ENCODE data around the gene CHN1.

The CHN1 gene

DNA sequence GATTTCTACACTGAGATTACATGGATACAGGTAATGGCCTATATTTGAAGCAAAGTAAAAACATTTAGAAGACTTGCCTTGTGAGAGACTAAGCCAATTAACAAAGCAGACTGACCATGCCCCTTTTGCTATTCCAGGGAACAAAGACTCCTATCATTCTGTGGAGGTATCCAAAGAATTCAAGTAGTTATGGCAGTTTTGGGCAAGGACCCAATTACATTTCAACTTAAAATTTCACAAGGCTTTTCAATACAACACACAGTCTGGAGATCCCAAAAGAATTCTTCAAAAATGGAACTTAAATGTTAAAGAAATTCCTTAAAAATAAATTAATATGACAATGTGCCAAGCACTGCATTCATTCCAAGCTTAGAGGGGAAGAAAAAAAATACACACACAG lies 131.7 kb downstream of the CHN1 start:
- DNase-seq (ENCODE audit: low spot score) = no peak

GRCh38 chr2:174870787-174871186 lies 134.4 kb downstream of the CHN1 start:
- DNase-seq (ENCODE audit: low spot score) = no peak

- DNase-seq (ENCODE audit: low spot score) = no peak
These were observed 136.3 kb downstream of the CHN1 start for GRCh38 chr2:174868878-174869277.

- DNase-seq (ENCODE audit: low spot score) = no peak
These were observed 138.8 kb downstream of the CHN1 start for GRCh38 chr2:174866421-174866820.

DNA sequence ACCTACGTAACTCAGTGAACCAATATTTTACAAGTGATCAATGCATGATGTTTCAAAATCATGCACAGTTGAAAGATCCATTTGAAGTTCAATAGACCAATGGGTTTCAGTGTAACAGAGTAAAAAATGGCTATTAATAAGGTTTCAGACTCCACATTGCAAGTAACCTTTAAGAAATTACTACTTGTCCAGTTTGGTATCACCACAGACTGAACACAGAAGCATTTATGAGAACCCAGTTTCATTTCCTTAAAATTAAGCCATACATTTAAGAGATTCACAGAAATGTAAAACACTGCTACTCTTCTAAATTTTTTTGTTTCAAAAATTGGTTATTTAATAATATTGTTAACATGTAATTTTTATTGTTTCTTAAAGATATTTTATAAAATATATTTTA lies 142.0 kb downstream of the CHN1 start:
- no peak for DNase-seq (ENCODE audit: low spot score)

- DNase-seq (ENCODE audit: low spot score) = no peak
These were observed 145.5 kb downstream of the CHN1 start for GRCh38 chr2:174859563-174860169.

GRCh38 chr2:174858745-174859144 lies 146.4 kb downstream of the CHN1 start:
- DNase-seq (ENCODE audit: low spot score) = no peak

- no peak for DNase-seq (ENCODE audit: low spot score)
These were observed 148.7 kb downstream of the CHN1 start for GRCh38 chr2:174856447-174856846.

DNA sequence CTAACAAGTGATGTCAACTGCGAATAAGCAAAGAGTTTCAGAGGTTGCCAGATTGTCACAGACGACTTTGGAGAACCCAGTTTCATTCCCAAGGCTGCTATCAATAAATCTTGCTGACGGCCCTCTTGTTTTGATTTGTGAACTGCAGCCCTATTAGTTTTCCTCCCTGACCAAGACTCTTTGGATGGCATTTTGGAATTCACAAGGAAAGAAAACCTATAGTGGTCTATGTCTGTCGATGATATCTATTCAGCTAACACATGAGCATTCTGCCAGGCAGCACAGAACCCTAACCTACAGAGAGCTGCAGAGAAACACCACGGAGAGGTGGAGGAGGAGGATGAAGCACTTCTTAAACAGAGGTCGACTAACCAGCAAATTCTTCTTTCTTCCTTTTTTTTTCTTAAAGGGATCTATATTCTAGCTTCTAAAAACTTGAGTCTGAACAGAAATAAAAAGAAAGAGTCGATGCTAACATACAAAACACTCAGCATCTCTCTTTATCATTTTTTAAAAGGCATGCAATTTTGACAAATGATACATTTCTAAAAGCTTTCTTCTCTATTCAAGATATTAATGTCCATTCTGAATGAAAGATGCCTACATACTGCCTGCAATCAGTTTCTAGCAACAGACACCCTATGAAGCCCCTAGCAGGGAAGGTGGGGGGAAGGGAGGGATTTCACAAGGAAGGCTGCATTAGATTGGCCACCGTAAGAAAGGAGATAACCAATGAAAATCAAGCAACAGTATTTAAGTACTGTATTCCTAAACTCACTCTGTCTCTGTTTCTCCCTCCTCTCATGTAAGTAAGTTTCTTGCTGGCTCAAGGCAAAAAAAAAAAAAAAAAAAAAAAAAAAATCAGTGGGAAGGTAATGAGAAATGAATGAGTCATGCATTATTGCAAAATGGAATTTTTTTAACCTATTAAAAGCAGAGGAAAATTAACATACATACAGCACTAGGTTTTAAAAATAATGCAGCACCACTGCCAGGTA lies 157.9 kb downstream of the CHN1 start:
- peak; percentile 48 for DNase-seq (ENCODE audit: low spot score)

- DNase-seq (ENCODE audit: low spot score) = no peak
These were observed 159.0 kb downstream of the CHN1 start for GRCh38 chr2:174846218-174846617.

- DNase-seq (ENCODE audit: low spot score) = no peak
These were observed 160.9 kb downstream of the CHN1 start for GRCh38 chr2:174844295-174844708.

GRCh38 chr2:174842496-174842895 lies 162.7 kb downstream of the CHN1 start:
- DNase-seq (ENCODE audit: low spot score) = no peak

DNA sequence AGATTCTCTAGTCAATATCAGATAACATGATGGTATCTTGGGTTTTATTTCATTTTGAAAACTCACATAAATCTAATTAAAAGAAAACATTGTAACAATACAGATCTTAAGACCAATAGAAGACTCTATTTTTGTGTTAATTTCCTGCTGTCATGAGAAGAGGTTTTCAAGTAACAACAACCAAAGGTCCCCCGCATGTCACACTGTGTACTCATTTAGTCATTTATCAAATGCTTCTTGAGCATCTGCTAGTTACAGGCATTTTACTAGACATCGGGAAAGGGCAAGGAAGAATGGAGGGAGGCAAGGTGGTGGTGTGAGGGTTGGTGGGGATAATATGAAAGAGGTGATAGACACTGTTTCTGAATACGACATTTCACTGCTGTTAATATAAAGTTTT lies 163.2 kb downstream of the CHN1 start:
- DNase-seq (ENCODE audit: low spot score) = no peak

DNA sequence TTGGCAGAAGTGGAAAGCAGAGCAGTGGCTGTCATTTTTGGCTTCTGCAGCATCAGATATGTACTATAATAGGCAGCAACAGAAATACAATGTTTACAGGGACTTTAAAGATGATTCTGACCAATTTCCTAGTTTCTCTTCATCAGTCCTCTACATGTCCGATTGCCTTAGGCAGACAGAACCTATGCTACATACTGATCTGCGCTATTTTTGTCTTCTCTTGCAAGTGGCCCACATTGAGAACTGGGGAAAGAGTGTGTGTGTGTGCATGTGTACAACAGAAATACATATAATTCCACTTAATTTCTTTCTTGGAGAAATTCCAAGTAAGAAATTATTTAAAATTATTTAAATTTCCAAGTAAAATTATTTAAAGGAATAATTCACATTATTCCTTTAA lies 163.8 kb downstream of the CHN1 start:
- no peak for DNase-seq (ENCODE audit: low spot score)

GRCh38 chr2:174840436-174840835 lies 164.7 kb downstream of the CHN1 start:
- DNase-seq (ENCODE audit: low spot score) = no peak

DNA sequence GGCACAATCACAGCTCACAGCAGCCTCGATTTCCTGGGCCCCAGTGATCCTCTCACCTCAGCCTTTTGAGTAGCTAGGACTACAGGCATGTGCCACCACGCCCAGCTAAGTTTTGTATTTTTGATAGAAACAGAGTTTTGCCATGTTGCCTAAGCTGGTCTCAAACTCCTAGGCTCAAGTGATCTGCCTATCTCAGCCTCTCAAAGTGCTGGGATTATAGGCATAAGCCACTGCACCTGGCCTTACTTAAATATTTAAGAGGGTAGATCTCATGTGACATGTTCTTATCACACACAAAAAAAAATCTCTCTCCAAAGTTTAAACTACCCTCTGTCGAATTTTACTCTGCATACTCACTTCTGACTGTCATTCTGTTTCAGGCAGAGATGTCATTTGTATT lies 165.5 kb downstream of the CHN1 start:
- no peak for DNase-seq (ENCODE audit: low spot score)

- DNase-seq (ENCODE audit: low spot score) = no peak
These were observed 168.2 kb downstream of the CHN1 start for GRCh38 chr2:174836995-174837390.

DNA sequence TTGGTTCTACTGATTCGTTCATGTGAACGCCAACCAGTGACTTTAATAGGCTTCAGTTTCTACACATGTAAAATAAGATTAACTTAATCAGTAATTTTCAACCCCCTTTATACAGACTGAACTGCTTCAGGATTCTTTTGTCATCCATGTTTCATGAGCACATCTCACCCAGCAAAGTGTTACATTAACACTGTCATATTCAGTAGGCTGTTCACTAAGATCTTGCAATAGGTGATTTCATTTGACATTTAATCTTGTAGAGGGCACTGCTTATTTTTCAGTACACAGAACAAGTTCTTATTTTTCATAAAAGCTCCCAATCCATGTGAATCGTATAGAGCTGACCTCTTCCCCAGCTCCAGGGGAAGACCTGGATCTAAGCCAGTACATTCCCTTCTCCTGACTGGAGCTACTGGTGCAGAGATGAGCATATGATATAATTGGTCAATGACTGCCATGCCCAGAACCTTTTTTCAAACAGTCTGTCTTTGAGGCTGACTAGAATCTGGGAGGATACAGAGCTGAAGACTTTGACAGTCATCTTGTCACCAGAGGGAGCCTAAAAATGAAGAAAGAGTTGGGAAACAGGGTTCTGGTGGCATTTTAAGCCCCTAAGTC lies 168.7 kb downstream of the CHN1 start:
- no peak for DNase-seq (ENCODE audit: low spot score)

DNA sequence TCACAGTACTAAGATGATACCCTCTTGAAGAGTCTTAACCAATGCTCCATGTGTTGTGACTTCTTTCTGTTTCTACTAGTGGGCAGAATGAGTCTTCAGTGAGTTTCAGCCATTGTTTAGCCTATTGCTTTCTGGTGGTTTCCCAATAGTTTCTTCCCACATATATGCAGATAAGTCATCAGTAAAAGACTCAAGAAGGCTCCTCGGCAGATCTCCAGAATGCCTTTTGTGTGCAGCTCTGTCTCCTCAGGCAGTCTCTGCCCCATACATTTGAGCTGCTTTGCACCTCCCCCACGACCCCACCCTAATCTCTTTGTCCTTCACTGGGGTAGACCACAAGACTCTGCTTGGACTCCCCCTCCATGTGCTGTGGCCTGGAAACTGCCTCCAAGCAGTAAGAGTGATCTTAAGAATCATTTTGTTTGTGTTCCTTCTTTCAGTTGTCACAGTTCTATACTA lies 169.4 kb downstream of the CHN1 start:
- no peak for DNase-seq (ENCODE audit: low spot score)

- DNase-seq (ENCODE audit: low spot score) = no peak
These were observed 171.4 kb downstream of the CHN1 start for GRCh38 chr2:174833737-174834136.

DNA sequence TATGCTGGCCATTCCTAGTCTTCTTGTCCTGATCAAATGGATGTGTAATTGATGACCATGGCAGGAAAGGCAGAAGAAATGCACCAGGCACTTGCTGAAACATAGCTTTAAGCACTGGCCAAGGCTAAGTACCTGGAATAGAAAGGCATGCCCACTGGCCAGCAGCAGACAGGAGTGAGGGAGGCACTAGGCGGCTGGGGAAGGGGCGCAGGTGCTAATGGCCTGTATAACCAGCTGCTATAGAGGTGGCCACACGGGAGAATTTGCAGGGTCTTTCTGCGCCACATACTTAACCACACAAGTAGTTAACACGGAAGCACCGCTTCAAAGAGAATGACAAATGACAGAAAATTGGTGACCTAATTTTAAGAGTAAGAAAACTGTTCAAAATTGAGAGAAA lies 174.6 kb downstream of the CHN1 start:
- DNase-seq (ENCODE audit: low spot score) = no peak

DNA sequence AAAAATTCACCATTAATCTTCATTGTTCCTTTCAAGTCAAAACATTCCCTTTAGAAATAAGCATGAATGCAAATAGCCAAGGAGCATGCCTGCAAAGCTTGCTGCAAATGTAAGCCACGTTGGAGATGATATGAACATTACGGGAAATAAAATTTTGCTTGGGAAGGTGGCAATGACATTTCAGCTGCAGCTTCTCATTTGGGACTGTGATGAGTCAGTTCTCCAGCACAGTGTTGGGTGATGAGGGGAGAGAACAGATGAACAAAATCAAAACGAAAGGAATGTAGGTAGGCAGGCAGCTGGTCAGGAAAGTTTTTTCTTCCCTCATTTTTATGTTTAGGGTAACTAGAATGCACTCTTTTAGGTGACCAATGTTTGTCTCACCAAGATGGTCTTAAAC lies 175.6 kb downstream of the CHN1 start:
- no peak for DNase-seq (ENCODE audit: low spot score)
